Hepatocyte (in vitro differentiated cells): Measurements from ENCODE around the gene ADGRL3. TPM values are rescaled to one million over a fixed set of nuclear protein-coding genes. Genes with fewer than 3 reads are reported as not detected.

Experiments used
- DNase-seq: peaks from one replicate; pipeline ENCODE4 v3.0.0-alpha.2; 2016; ENCODE audit warnings: low spot score
- H2AFZ ChIP-seq: fragments of 200-600 bp; sonication (generic); 2 replicates; pipeline ENCODE4 v1.6.0; 2016; ENCODE audit warnings: antibody characterized with exemption, mild to moderate bottlenecking
- H3K27ac ChIP-seq: fragments of 200-600 bp; sonication (generic); 2 replicates; pipeline ENCODE4 v1.5.1; 2016; ENCODE audit warnings: mild to moderate bottlenecking
- H3K27me3 ChIP-seq: fragments of 200-600 bp; sonication (generic); 2 replicates; pipeline ENCODE4 v1.6.1; 2016
- H3K36me3 ChIP-seq: fragments of 200-600 bp; sonication (generic); replicated peaks from 2 replicates; pipeline ENCODE4 v1.5.1; 2016; ENCODE audit warnings: low read depth; ENCODE audit not compliant: insufficient read depth
- H3K4me1 ChIP-seq: fragments of 200-600 bp; sonication (generic); 2 replicates; pipeline ENCODE4 v1.5.1; 2016; ENCODE audit warnings: mild to moderate bottlenecking, moderate library complexity; ENCODE audit not compliant: insufficient read depth
- H3K4me2 ChIP-seq: fragments of 200-600 bp; sonication (generic); 2 replicates; pipeline ENCODE4 v1.6.0; 2016
- H3K4me3 ChIP-seq: fragments of 200-600 bp; sonication (generic); 2 replicates; pipeline ENCODE4 v1.5.1; 2016; ENCODE audit warnings: mild to moderate bottlenecking
- H3K79me2 ChIP-seq: fragments of 200-600 bp; sonication (generic); 2 replicates; pipeline ENCODE4 v1.6.0; 2017; ENCODE audit warnings: mild to moderate bottlenecking
- H3K9me2 ChIP-seq: fragments of 200-600 bp; sonication (generic); replicated peaks from 2 replicates; pipeline ENCODE4 v1.6.0; 2017; ENCODE audit warnings: mild to moderate bottlenecking; ENCODE audit not compliant: insufficient read depth
- H3K9me3 ChIP-seq: fragments of 200-600 bp; sonication (generic); 2 replicates; pipeline ENCODE4 v1.5.1; 2016; ENCODE audit warnings: low read depth, mild to moderate bottlenecking
- H4K20me1 ChIP-seq: fragments of 200-600 bp; sonication (generic); 2 replicates; pipeline ENCODE4 v1.6.0; 2016; ENCODE audit warnings: mild to moderate bottlenecking; ENCODE audit not compliant: insufficient read depth, poor library complexity, severe bottlenecking
- CTCF ChIP-seq: fragments of 200-600 bp; sonication (generic); IDR thresholded peaks from 2 replicates; pipeline ENCODE4 v1.5.1; 2016; ENCODE audit warnings: antibody characterized with exemption, mild to moderate bottlenecking; ENCODE audit not compliant: poor library complexity
- EZH2 ChIP-seq: fragments of 200-600 bp; sonication (generic); IDR thresholded peaks from 2 replicates; pipeline ENCODE4 v1.6.1; 2016; ENCODE audit warnings: antibody characterized with exemption, mild to moderate bottlenecking, borderline replicate concordance
- EZH2phosphoT487 ChIP-seq: fragments of 200-600 bp; sonication (generic); IDR thresholded peaks from one replicate; pipeline ENCODE4 v1.6.1; 2018; ENCODE audit warnings: antibody characterized with exemption, mild to moderate bottlenecking, low read depth, moderate library complexity; ENCODE audit not compliant: unreplicated experiment, severe bottlenecking
- WGBS: methylation state at CpG from one replicate; pipeline ENCODE4 v1.1.6; 2016; ENCODE audit warnings: low lambda C conversion rate; ENCODE audit errors: missing lambda C conversion rate; 5-methylcytosine and 5-hydroxymethylcytosine counted together
- polyA plus RNA-seq: library from polyadenylated mRNA; unstranded; fragments of >200 nt; fragmentation: Nextera tagmentation; extraction: Ambion mirVana; gene quantifications from 2 replicates; pipeline ENCODE4 v1.2.1, GENCODE V29; 2016
- total RNA-seq: library from RNA; depleted of rRNA; stranded (reverse); fragments of >200 nt; gene quantifications from 2 replicates; pipeline ENCODE4 v1.2.3, GENCODE V29; 2014

Gene ADGRL3
- total and polyA plus RNA-seq, 2 experiments from 2014 or later: 4.4 to 21.2 TPM

GRCh38 chr4:61665649-61666048 is 465.5 kb downstream of the ADGRL3 start:
- H2AFZ ChIP-seq: no peak overlapping the region
- no peak overlapping the region for H3K4me2 ChIP-seq
- H3K4me1 ChIP-seq: no peaks in the 10 kb centered on the region
- no peak overlapping the region for H3K27ac ChIP-seq
- H3K36me3 ChIP-seq: no peaks in the 10 kb centered on the region
- no peak for TF ChIP-seq EZH2
- H3K79me2 ChIP-seq: no peaks in the 10 kb centered on the region
- no peaks in the 10 kb centered on the region for H3K9me2 ChIP-seq
- no peaks in the 10 kb centered on the region for H3K9me3 ChIP-seq
- H3K4me3 ChIP-seq: no peak overlapping the region
- H3K27me3 ChIP-seq: no peaks in the 10 kb centered on the region
- no peaks in the 10 kb centered on the region for H4K20me1 ChIP-seq
- no peak for DNase-seq

GRCh38 chr4:61666244-61666643 is 466.1 kb downstream of the ADGRL3 start:
- H4K20me1 ChIP-seq: no peaks in the 10 kb centered on the region
- H3K79me2 ChIP-seq: no peaks in the 10 kb centered on the region
- no peak overlapping the region for H3K4me2 ChIP-seq
- H3K9me2 ChIP-seq: no peaks in the 10 kb centered on the region
- no peaks in the 10 kb centered on the region for H3K4me1 ChIP-seq
- H3K27me3 ChIP-seq: no peaks in the 10 kb centered on the region
- H3K4me3 ChIP-seq: no peak overlapping the region
- H3K9me3 ChIP-seq: no peaks in the 10 kb centered on the region
- no peak for DNase-seq
- no peaks in the 10 kb centered on the region for H3K36me3 ChIP-seq
- H3K27ac ChIP-seq: no peak overlapping the region
- no peak overlapping the region for H2AFZ ChIP-seq
- TF ChIP-seq EZH2 (no peak), EZH2phosphoT487 (no peak), CTCF (no peak)
- WGBS: 82% methylated on average over 1 of the region's 1 CpG

GRCh38 chr4:61671599-61671998 is 471.5 kb downstream of the ADGRL3 start:
- no peak overlapping the region for H3K4me3 ChIP-seq
- 80% methylated on average over 1 of the region's 1 CpG for WGBS
- TF ChIP-seq EZH2: no peak
- no peak for TF ChIP-seq EZH2phosphoT487
- no peak for TF ChIP-seq CTCF
- DNase-seq: no peak
- H3K27me3 ChIP-seq: no peaks in the 10 kb centered on the region
- H3K79me2 ChIP-seq: no peaks in the 10 kb centered on the region
- H3K27ac ChIP-seq: no peak overlapping the region
- H3K9me3 ChIP-seq: no peaks in the 10 kb centered on the region
- H3K36me3 ChIP-seq: no peaks in the 10 kb centered on the region
- H3K9me2 ChIP-seq: no peaks in the 10 kb centered on the region
- no peak overlapping the region for H3K4me2 ChIP-seq
- no peak overlapping the region for H2AFZ ChIP-seq
- no peaks in the 10 kb centered on the region for H3K4me1 ChIP-seq
- no peaks in the 10 kb centered on the region for H4K20me1 ChIP-seq

GRCh38 chr4:61675464-61675863 is 475.3 kb downstream of the ADGRL3 start:
- Histone ChIP-seq H3K27ac (no peak overlapping the region), H3K4me2 (no peak overlapping the region), H3K4me3 (no peak overlapping the region), H3K36me3 (no peaks in the 10 kb centered on the region), H3K79me2 (no peaks in the 10 kb centered on the region), H3K27me3 (no peaks in the 10 kb centered on the region), H2AFZ (no peak overlapping the region), H3K9me3 (no peaks in the 10 kb centered on the region), H3K4me1 (no peaks in the 10 kb centered on the region), H3K9me2 (no peaks in the 10 kb centered on the region), H4K20me1 (no peaks in the 10 kb centered on the region)
- TF ChIP-seq CTCF: no peak
- TF ChIP-seq EZH2phosphoT487: no peak
- TF ChIP-seq EZH2: no peak
- no peak for DNase-seq
- WGBS: 94% methylated on average over 2 of the region's 2 CpGs
